ENCODE results near the gene AVL9.

- TF ChIP-seq, protein P1, sequence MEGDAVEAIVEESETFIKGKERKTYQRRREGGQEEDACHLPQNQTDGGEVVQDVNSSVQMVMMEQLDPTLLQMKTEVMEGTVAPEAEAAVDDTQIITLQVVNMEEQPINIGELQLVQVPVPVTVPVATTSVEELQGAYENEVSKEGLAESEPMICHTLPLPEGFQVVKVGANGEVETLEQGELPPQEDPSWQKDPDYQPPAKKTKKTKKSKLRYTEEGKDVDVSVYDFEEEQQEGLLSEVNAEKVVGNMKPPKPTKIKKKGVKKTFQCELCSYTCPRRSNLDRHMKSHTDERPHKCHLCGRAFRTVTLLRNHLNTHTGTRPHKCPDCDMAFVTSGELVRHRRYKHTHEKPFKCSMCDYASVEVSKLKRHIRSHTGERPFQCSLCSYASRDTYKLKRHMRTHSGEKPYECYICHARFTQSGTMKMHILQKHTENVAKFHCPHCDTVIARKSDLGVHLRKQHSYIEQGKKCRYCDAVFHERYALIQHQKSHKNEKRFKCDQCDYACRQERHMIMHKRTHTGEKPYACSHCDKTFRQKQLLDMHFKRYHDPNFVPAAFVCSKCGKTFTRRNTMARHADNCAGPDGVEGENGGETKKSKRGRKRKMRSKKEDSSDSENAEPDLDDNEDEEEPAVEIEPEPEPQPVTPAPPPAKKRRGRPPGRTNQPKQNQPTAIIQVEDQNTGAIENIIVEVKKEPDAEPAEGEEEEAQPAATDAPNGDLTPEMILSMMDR (IDR thresholded peaks at IDR 0.05) = no peak
- TF ChIP-seq POLR2A (IDR thresholded peaks at IDR 0.05) = no peak
Observed at GRCh38 chr7:32479574-32480200, 15.6 kb upstream of the AVL9 start.

All from lower leg skin (tissue), 3 donors.